HEK293 (cell line): Measurements from ENCODE around the gene TSHZ2.

Experiments
- CTCF ChIA-PET: fragments of 350-600 bp; formaldehyde crosslinking; extraction: SDS; loops from one replicate; lab custom pipeline; 2021; ENCODE audit warnings: antibody characterized with exemption; lab: Yijun Ruan, JAX
- POLR2A ChIA-PET: fragments of 300-600 bp; formaldehyde crosslinking; extraction: SDS; loops from one replicate; lab custom pipeline; 2020; ENCODE audit warnings: antibody characterized with exemption, inconsistent platforms; lab: Yijun Ruan, JAX
- H3K27ac ChIP-seq: fragments of 200-500 bp; sonication (Bioruptor generic); 2 replicates; pipeline ENCODE4 v1.5.1; 2014; ENCODE audit warnings: low read depth, low read length, control low read depth, inconsistent platforms; ENCODE audit errors: extremely low read depth
- H3K36me3 ChIP-seq, 2 experiments: fragments of 200-500 bp in 1 of 2; sonication (Bioruptor generic) in 1 of 2; 1 replicate in 1 of 2; 2 replicates in 1 of 2; pipeline ENCODE4 v1.5.1; 2014 to 2017; ENCODE audit warnings: inconsistent platforms in 2 of 2, low read length in 2 of 2; ENCODE audit not compliant: control insufficient read depth in 2 of 2, insufficient read depth in 1 of 2
- H3K4me1 ChIP-seq: fragments of 200-500 bp; sonication (Bioruptor generic); 2 replicates; pipeline ENCODE4 v1.5.1; 2014; ENCODE audit warnings: mild to moderate bottlenecking, low read length, inconsistent platforms; ENCODE audit not compliant: control insufficient read depth, insufficient read depth
- H3K4me3 ChIP-seq: 2 replicates; pipeline ENCODE4 v1.5.1; 2011; ENCODE audit warnings: low read depth, mild to moderate bottlenecking, control low read depth, low read length, moderate library complexity
- H3K9me3 ChIP-seq: fragments of 200-500 bp; sonication (Bioruptor generic); 2 replicates; pipeline ENCODE4 v1.5.1; 2014; ENCODE audit warnings: low read depth, low read length, inconsistent platforms; ENCODE audit not compliant: control insufficient read depth, insufficient read depth
- EGR2 ChIP-seq: fragments of 450-650 bp; formaldehyde crosslinking; IDR thresholded peaks from 2 replicates; pipeline ENCODE4 v1.5.1; 2016; ENCODE audit warnings: low read depth, missing biosample characterization, missing genetic modification characterization
- PATZ1 ChIP-seq: fragments of 450-650 bp; formaldehyde crosslinking; IDR thresholded peaks from 2 replicates; pipeline ENCODE4 v1.5.1; 2016; ENCODE audit warnings: missing biosample characterization, missing genetic modification characterization
- SP7 ChIP-seq: fragments of 450-650 bp; formaldehyde crosslinking; IDR thresholded peaks from 2 replicates; pipeline ENCODE4 v1.5.1; 2016; ENCODE audit warnings: missing biosample characterization, missing genetic modification characterization
- TCF7L2 ChIP-seq: IDR thresholded peaks from 2 replicates; pipeline ENCODE4 v1.6.1; 2011; ENCODE audit warnings: low read depth, mild to moderate bottlenecking, inconsistent platforms, low read length, moderate library complexity, borderline replicate concordance
- TSHZ1 ChIP-seq: fragments of 450-650 bp; formaldehyde crosslinking; IDR thresholded peaks from 2 replicates; pipeline ENCODE4 v1.5.1; 2016; ENCODE audit warnings: missing biosample characterization, missing genetic modification characterization, borderline replicate concordance
- YY1 ChIP-seq: fragments of 450-650 bp; formaldehyde crosslinking; IDR thresholded peaks from 2 replicates; pipeline ENCODE4 v1.5.1; 2018; ENCODE audit warnings: missing biosample characterization, missing genetic modification characterization
- ZBTB10 ChIP-seq: fragments of 450-650 bp; formaldehyde crosslinking; IDR thresholded peaks from 2 replicates; pipeline ENCODE4 v1.5.1; 2016; ENCODE audit warnings: missing biosample characterization, missing genetic modification characterization
- ZFP37 ChIP-seq: fragments of 450-650 bp; formaldehyde crosslinking; IDR thresholded peaks from 2 replicates; pipeline ENCODE4 v1.5.1; 2016; ENCODE audit warnings: missing biosample characterization, missing genetic modification characterization
- ZNF114 ChIP-seq: fragments of 450-650 bp; formaldehyde crosslinking; IDR thresholded peaks from 2 replicates; pipeline ENCODE4 v1.5.0; 2017; ENCODE audit warnings: missing biosample characterization, missing genetic modification characterization
- ZNF138 ChIP-seq: fragments of 450-650 bp; formaldehyde crosslinking; IDR thresholded peaks from 2 replicates; pipeline ENCODE4 v1.5.1; 2016; ENCODE audit warnings: missing biosample characterization, missing genetic modification characterization, borderline replicate concordance
- ZNF140 ChIP-seq: fragments of 450-650 bp; formaldehyde crosslinking; IDR thresholded peaks from 2 replicates; pipeline ENCODE4 v1.5.1; 2016; ENCODE audit warnings: missing biosample characterization, missing genetic modification characterization
- ZNF23 ChIP-seq: fragments of 450-650 bp; formaldehyde crosslinking; IDR thresholded peaks from 2 replicates; pipeline ENCODE4 v1.5.1; 2016; ENCODE audit warnings: missing biosample characterization, missing genetic modification characterization, borderline replicate concordance
- ZNF292 ChIP-seq: fragments of 450-650 bp; formaldehyde crosslinking; IDR thresholded peaks from 2 replicates; pipeline ENCODE4 v1.5.1; 2016; ENCODE audit warnings: low read depth, missing biosample characterization, missing genetic modification characterization, borderline replicate concordance
- ZNF302 ChIP-seq: fragments of 450-650 bp; formaldehyde crosslinking; IDR thresholded peaks from 2 replicates; pipeline ENCODE4 v1.5.1; 2016; ENCODE audit warnings: missing biosample characterization, missing genetic modification characterization, low read depth
- ZNF335 ChIP-seq: fragments of 450-650 bp; formaldehyde crosslinking; conservative IDR thresholded peaks from 2 replicates; pipeline ENCODE4 v1.5.1; 2016; ENCODE audit warnings: missing biosample characterization, missing genetic modification characterization
- ZNF423 ChIP-seq: fragments of 450-650 bp; formaldehyde crosslinking; IDR thresholded peaks from 2 replicates; pipeline ENCODE4 v1.5.1; 2016; ENCODE audit warnings: missing biosample characterization, missing genetic modification characterization
- ZNF426 ChIP-seq: fragments of 450-650 bp; formaldehyde crosslinking; IDR thresholded peaks from 2 replicates; pipeline ENCODE4 v1.5.1; 2017; ENCODE audit warnings: missing biosample characterization, missing genetic modification characterization, mild to moderate bottlenecking, inconsistent platforms, moderate library complexity
- ZNF518A ChIP-seq: fragments of 450-650 bp; formaldehyde crosslinking; conservative IDR thresholded peaks from 2 replicates; pipeline ENCODE4 v1.5.1; 2016; ENCODE audit warnings: low read depth, missing biosample characterization, missing genetic modification characterization
- ZNF596 ChIP-seq: fragments of 450-650 bp; IDR thresholded peaks from 2 replicates; pipeline ENCODE4 v1.5.0; 2018; ENCODE audit warnings: missing biosample characterization, mild to moderate bottlenecking, missing genetic modification characterization, moderate library complexity
- ZNF658 ChIP-seq: fragments of 450-650 bp; formaldehyde crosslinking; IDR thresholded peaks from 2 replicates; pipeline ENCODE4; 2016; ENCODE audit warnings: missing biosample characterization, missing genetic modification characterization
- ZNF664 ChIP-seq: fragments of 450-650 bp; formaldehyde crosslinking; IDR thresholded peaks from 2 replicates; pipeline ENCODE4 v1.5.1; 2016; ENCODE audit warnings: missing biosample characterization, missing genetic modification characterization
- ZNF701 ChIP-seq: fragments of 450-650 bp; formaldehyde crosslinking; IDR thresholded peaks from 2 replicates; pipeline ENCODE4 v1.5.1; 2016; ENCODE audit warnings: missing biosample characterization, missing genetic modification characterization

TSHZ2 gene

GRCh38 chr20:53243152-53243551, 271.0 kb downstream of the TSHZ2 start:
- POLR2A ChIA-PET = no interaction called here
- Histone ChIP-seq H3K9me3 (no peaks in the 10 kb centered on the region), H3K36me3 (no peaks in the 10 kb centered on the region), H3K27ac (no peak overlapping the region), H3K4me3 (no peak overlapping the region), H3K4me1 (no peaks in the 10 kb centered on the region)
- TF ChIP-seq ZNF596 = no peak
- no peak for TF ChIP-seq ZNF701
- no peak for TF ChIP-seq EGR2 (tag by site-specific recombination)
- TF ChIP-seq SP7 (tag by site-specific recombination) = no peak
- no peak for TF ChIP-seq ZNF302
- TF ChIP-seq PATZ1 = no peak
- no peak for TF ChIP-seq TCF7L2
- no peak for TF ChIP-seq ZNF23
- TF ChIP-seq ZNF335 (tag by site-specific recombination) = no peak
- TF ChIP-seq ZNF114 (tag by site-specific recombination) = no peak
- CTCF ChIA-PET = interaction anchor here (0.5 kb wide), 1 partner anchor 20 kb away, joined by 4 read pairs; no protein-coding TSS in a partner anchor

- H3K9me3 ChIP-seq = no peaks in the 10 kb centered on the region
- ChIA-PET POLR2A (no interaction called here), CTCF (no interaction called here)
- no peaks in the 10 kb centered on the region for H3K36me3 ChIP-seq
- no peak overlapping the region for H3K27ac ChIP-seq
- no peak overlapping the region for H3K4me3 ChIP-seq
- H3K4me1 ChIP-seq = no peaks in the 10 kb centered on the region
- TF ChIP-seq ZNF138 (tag by site-specific recombination) (no peak), YY1 (tag by site-specific recombination) (no peak), ZNF658 (tag by site-specific recombination) (no peak), ZNF426 (tag by site-specific recombination) (no peak), ZNF140 (tag by site-specific recombination) (no peak), TSHZ1 (tag by site-specific recombination) (no peak), ZBTB10 (tag by site-specific recombination) (no peak), ZNF292 (tag by site-specific recombination) (no peak), ZNF518A (no peak), ZNF423 (tag by site-specific recombination) (no peak), ZFP37 (tag by site-specific recombination) (no peak), ZNF664 (tag by site-specific recombination) (no peak)
These were observed 272.6 kb downstream of the TSHZ2 start for GRCh38 chr20:53244711-53245110.
